Measurements from ENCODE around the gene ZKSCAN4. TPM values are rescaled to one million over a fixed set of nuclear protein-coding genes. Genes with fewer than 3 reads are reported as not detected.
A peak's percentile ranks its signal among the peaks of the same experiment; 100 is the strongest.

ZKSCAN4 gene
- 1 to 10 TPM; 4.4 to 9.6 (median 5.9) TPM for total RNA-seq

- peaks cover 5 to 13% (median 10%) of the 10 kb centered on the region in 4 donors for H3K4me1 ChIP-seq
- peak within 1 kb of the TSS; percentile 2 to 70 (median 34) for H3K27ac ChIP-seq
- no peaks in the 10 kb centered on the region for H3K9me3 ChIP-seq
- H3K4me3 ChIP-seq = peak within 1 kb of the TSS; percentile 63 to 73 (median 69)
- peak in 2 of 3 donors; percentile 70 to 89 for DNase-seq
- TF ChIP-seq POLR2A (IDR thresholded peaks at IDR 0.05) = no peak
- no peak for TF ChIP-seq CTCF (IDR thresholded peaks at IDR 0.05)
- no peaks in the 10 kb centered on the region for H3K27me3 ChIP-seq
- H3K36me3 ChIP-seq = peaks cover 0 to 6% (median 0%) of the 10 kb centered on the region in 3 donors
Measured at GRCh38 chr6:28252009-28252975, at the start of gene ZKSCAN4. ZKSCAN4 (minus strand) TSS chr6:28252269; CDS start chr6:28251980, 289 bp downstream.

- TF ChIP-seq CTCF (IDR thresholded peaks at IDR 0.05) (no peak), POLR2A (IDR thresholded peaks at IDR 0.05) (no peak)
- Histone ChIP-seq H3K36me3 (peaks cover 0 to 4% (median 0%) of the 10 kb centered on the region in 3 donors), H3K9me3 (no peaks in the 10 kb centered on the region), H3K27ac (no peak overlapping the region), H3K4me1 (no peaks in the 10 kb centered on the region), H3K27me3 (no peaks in the 10 kb centered on the region), H3K4me3 (no peak overlapping the region)
- no peak for DNase-seq
Measured at GRCh38 chr6:28296520-28297060, 44.5 kb upstream of the ZKSCAN4 start.

GRCh38 chr6:28295326-28295725, 43.3 kb upstream of the ZKSCAN4 start:
- Histone ChIP-seq H3K4me3 (no peak overlapping the region), H3K4me1 (no peaks in the 10 kb centered on the region), H3K27ac (no peak overlapping the region), H3K36me3 (peaks cover 0 to 4% (median 0%) of the 10 kb centered on the region in 3 donors), H3K9me3 (no peaks in the 10 kb centered on the region), H3K27me3 (no peaks in the 10 kb centered on the region)
- TF ChIP-seq CTCF (IDR thresholded peaks at IDR 0.05) (no peak), POLR2A (IDR thresholded peaks at IDR 0.05) (no peak)
- no peak for DNase-seq

GRCh38 chr6:28291573-28291972, 39.5 kb upstream of the ZKSCAN4 start:
- no peaks in the 10 kb centered on the region for H3K4me1 ChIP-seq
- H3K4me3 ChIP-seq = no peak overlapping the region
- peaks cover 0 to 1% (median 0%) of the 10 kb centered on the region in 3 donors for H3K36me3 ChIP-seq
- no peaks in the 10 kb centered on the region for H3K9me3 ChIP-seq
- DNase-seq = no peak
- TF ChIP-seq POLR2A (IDR thresholded peaks at IDR 0.05) = no peak
- TF ChIP-seq CTCF (IDR thresholded peaks at IDR 0.05) = no peak
- H3K27me3 ChIP-seq = no peaks in the 10 kb centered on the region
- no peak overlapping the region for H3K27ac ChIP-seq

- DNase-seq = no peak
- H3K36me3 ChIP-seq = peaks cover 0 to 5% (median 0%) of the 10 kb centered on the region in 3 donors
Measured at GRCh38 chr6:28282926-28283325, 30.9 kb upstream of the ZKSCAN4 start.

More at GRCh38 chr6:28282926-28283325, 30.9 kb upstream of the ZKSCAN4 start:
- no peaks in the 10 kb centered on the region for H3K9me3 ChIP-seq
- no peak overlapping the region for H3K4me3 ChIP-seq
- peaks cover 0 to 11% (median 4%) of the 10 kb centered on the region in 4 donors for H3K4me1 ChIP-seq
- no peaks in the 10 kb centered on the region for H3K27me3 ChIP-seq
- H3K27ac ChIP-seq = no peak overlapping the region
- TF ChIP-seq CTCF (IDR thresholded peaks at IDR 0.05) (no peak), POLR2A (IDR thresholded peaks at IDR 0.05) (no peak)

All from Peyer's patch (tissue), 4 donors.